GM12873 (cell line): ENCODE measurements around the gene MBIP.

Source experiments
- TF ChIP-seq, protein P1 (sequence below): IDR thresholded peaks from 2 replicates; pipeline ENCODE4 v1.5.1; 2012; ENCODE audit warnings: low read depth, mild to moderate bottlenecking, moderate library complexity, low read length, control low read depth; ENCODE audit not compliant: insufficient read depth; ENCODE audit errors: missing control alignments

Gene MBIP

DNA sequence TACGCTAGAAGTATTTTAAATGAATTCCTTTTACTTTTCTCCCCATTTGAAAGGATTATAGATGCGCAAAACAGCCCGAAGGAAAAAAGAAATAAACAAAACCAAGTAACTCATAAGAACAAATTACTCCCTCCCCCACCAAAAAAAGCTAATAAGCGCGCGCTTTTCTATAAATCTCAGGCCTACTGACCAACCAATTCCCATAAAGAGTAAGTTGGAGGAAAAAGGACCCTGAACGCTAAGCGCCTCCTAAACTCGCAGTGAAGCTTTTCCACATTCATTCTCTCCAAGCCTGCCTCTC lies 588 bp downstream of the MBIP start:
- TF ChIP-seq, protein P1, sequence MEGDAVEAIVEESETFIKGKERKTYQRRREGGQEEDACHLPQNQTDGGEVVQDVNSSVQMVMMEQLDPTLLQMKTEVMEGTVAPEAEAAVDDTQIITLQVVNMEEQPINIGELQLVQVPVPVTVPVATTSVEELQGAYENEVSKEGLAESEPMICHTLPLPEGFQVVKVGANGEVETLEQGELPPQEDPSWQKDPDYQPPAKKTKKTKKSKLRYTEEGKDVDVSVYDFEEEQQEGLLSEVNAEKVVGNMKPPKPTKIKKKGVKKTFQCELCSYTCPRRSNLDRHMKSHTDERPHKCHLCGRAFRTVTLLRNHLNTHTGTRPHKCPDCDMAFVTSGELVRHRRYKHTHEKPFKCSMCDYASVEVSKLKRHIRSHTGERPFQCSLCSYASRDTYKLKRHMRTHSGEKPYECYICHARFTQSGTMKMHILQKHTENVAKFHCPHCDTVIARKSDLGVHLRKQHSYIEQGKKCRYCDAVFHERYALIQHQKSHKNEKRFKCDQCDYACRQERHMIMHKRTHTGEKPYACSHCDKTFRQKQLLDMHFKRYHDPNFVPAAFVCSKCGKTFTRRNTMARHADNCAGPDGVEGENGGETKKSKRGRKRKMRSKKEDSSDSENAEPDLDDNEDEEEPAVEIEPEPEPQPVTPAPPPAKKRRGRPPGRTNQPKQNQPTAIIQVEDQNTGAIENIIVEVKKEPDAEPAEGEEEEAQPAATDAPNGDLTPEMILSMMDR: no peak

DNA sequence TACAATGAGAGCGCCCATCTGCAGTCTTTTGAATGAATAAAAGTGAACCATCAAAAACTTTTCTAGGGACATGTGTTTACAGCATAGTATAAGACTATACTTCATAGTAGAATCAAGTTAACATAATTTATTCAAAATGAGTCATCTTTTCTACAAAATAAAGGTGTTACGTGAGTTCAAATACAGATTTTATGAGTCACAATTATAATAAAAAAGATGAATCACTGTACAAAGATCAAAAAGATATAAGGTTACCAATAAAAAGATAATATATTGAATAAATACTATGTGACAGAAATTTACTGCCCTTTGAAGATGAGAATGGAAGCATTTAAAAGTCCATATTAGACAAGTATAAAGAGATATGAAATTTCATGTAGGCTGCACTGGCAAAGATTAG lies 2.8 kb downstream of the MBIP start:
- TF ChIP-seq, protein P1: no peak

DNA sequence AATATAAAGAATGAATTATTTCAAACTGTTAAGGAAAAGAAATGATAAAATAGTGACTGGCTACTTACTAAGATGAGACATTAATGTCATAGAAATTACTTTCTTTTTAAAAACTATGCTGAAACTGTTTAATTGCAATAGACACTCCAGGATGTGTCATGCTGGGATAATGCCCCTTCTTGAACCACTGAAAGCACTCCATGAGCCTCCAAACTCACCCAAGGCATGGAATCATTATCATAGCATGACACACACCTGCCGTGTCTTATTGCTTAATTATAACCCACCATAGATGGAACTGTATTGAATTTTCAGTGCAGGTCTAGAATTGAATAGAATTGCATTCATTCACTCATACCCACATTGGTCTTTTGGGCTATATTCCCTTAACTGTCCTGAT lies 4.3 kb downstream of the MBIP start:
- TF ChIP-seq, protein P1: no peak

- TF ChIP-seq, protein P1: no peak
These were observed 5.1 kb downstream of the MBIP start for GRCh38 chr14:36315159-36315853.

- TF ChIP-seq, protein P1: no peak
These were observed 6.5 kb downstream of the MBIP start for GRCh38 chr14:36313898-36314297.

DNA sequence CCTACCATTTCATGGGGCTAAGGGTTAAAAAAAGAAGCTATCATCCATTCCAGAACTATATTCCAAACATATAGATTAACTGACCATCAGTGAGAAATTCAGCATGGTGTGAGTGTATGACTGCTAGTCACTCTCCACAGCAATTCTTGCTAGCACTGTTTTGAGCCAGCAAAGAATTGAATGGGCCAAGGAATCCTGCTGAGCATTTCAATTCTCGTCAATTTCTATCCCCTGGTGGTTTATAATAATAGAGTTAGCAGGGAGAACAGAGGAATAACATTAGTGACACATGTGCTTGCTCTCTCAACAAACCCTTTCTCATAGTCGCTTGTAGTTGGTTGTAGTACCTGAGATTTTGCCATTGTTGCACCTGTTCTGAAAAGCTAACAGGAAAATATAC lies 7.2 kb downstream of the MBIP start:
- TF ChIP-seq, protein P1: no peak

DNA sequence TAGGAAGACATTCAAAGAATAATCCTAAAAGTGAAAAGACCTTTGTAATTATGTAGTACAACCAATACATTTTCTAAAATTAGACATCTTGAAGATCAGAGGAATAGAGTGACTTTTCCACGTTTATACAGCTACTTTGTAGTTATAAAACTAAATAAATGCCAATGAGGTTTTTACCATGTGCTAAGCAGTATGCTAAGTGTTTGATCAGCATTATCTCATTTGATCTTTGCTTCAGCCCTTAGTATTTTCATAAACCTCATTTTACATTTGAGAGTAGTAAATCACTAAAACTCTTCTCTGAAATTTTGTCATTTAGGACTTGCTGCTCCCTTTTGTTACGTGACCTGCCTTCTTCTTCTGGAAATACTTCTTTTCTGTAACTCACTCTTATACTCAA lies 13.6 kb downstream of the MBIP start:
- TF ChIP-seq, protein P1: no peak

- TF ChIP-seq, protein P1: no peak
These were observed 15.5 kb downstream of the MBIP start for GRCh38 chr14:36304895-36305294.
